H4 (cell line): Measurements from ENCODE around the gene CCDC80. TPM values are rescaled to one million over a fixed set of nuclear protein-coding genes. Genes with fewer than 3 reads are reported as not detected.

Source experiments
- DNase-seq: peaks from one replicate; pipeline ENCODE4 v3.0.0-alpha.2; 2015; ENCODE audit warnings: low spot score
- total RNA-seq: library from RNA; depleted of rRNA; stranded (reverse); fragments of >200 nt; shearing (Covaris generic); gene quantifications from 2 replicates; pipeline ENCODE4 v1.2.3, GENCODE V29; 2014

CCDC80 gene
- total RNA-seq, 1 experiment from 2014 or later, result 31.7 TPM

GRCh38 chr3:112633191-112633590 lies 7.8 kb downstream of the CCDC80 start:
- no peak for DNase-seq

- peak; percentile 71 for DNase-seq
These were observed 8.3 kb downstream of the CCDC80 start for GRCh38 chr3:112632596-112632995.

- no peak for DNase-seq
These were observed 9.7 kb downstream of the CCDC80 start for GRCh38 chr3:112631257-112631656.

GRCh38 chr3:112629425-112629824 lies 11.5 kb downstream of the CCDC80 start:
- peak; percentile 70 for DNase-seq

GRCh38 chr3:112627919-112628466 lies 12.9 kb downstream of the CCDC80 start:
- no peak for DNase-seq

- DNase-seq, result no peak
These were observed 13.5 kb downstream of the CCDC80 start for GRCh38 chr3:112627419-112627818.

GRCh38 chr3:112623717-112624116 lies 17.2 kb downstream of the CCDC80 start:
- no peak for DNase-seq

GRCh38 chr3:112623213-112623612 lies 17.7 kb downstream of the CCDC80 start:
- DNase-seq, result no peak

- DNase-seq, result no peak
These were observed 21.6 kb downstream of the CCDC80 start for GRCh38 chr3:112619295-112619694.

- no peak for DNase-seq
These were observed 23.7 kb downstream of the CCDC80 start for GRCh38 chr3:112617285-112617684.

GRCh38 chr3:112615989-112616731 lies 24.8 kb downstream of the CCDC80 start:
- no peak for DNase-seq

- DNase-seq, result no peak
These were observed 29.0 kb downstream of the CCDC80 start for GRCh38 chr3:112611752-112612515.

GRCh38 chr3:112610121-112610520 lies 30.8 kb downstream of the CCDC80 start:
- peak; percentile 86 for DNase-seq

GRCh38 chr3:112607863-112608262 lies 33.1 kb downstream of the CCDC80 start:
- DNase-seq, result no peak

- no peak for DNase-seq
These were observed 34.8 kb downstream of the CCDC80 start for GRCh38 chr3:112606098-112606497.

- peak; percentile 62 for DNase-seq
These were observed 35.7 kb downstream of the CCDC80 start for GRCh38 chr3:112605285-112605684.

GRCh38 chr3:112604536-112604935 lies 36.4 kb downstream of the CCDC80 start:
- DNase-seq, result peak; percentile 37

- no peak for DNase-seq
These were observed 38.6 kb downstream of the CCDC80 start for GRCh38 chr3:112602217-112602838.

- DNase-seq, result no peak
These were observed 42.2 kb downstream of the CCDC80 start for GRCh38 chr3:112598731-112599130.

- DNase-seq, result no peak
These were observed 43.0 kb downstream of the CCDC80 start for GRCh38 chr3:112597945-112598344.

- no peak for DNase-seq
These were observed 46.1 kb downstream of the CCDC80 start for GRCh38 chr3:112594856-112595255.

GRCh38 chr3:112593258-112593657 lies 47.7 kb downstream of the CCDC80 start:
- no peak for DNase-seq
